HEK293T (cell line): ENCODE measurements around the gene ARHGEF18.

ENCODE experiments used
- ARNT ChIP-seq: fragments of 450-650 bp; IDR thresholded peaks from 2 replicates; pipeline ENCODE4 v1.6.1; 2017; ENCODE audit warnings: mild to moderate bottlenecking
- BHLHE40 ChIP-seq: fragments of 450-650 bp; IDR thresholded peaks from 2 replicates; pipeline ENCODE4 v1.6.1; 2016; ENCODE audit warnings: mild to moderate bottlenecking, moderate library complexity, borderline replicate concordance
- FOXK2 ChIP-seq: fragments of 450-650 bp; IDR thresholded peaks from 2 replicates; pipeline ENCODE4 v1.6.1; 2016; ENCODE audit warnings: mild to moderate bottlenecking
- FOXM1 ChIP-seq: fragments of 450-650 bp; IDR thresholded peaks from 2 replicates; pipeline ENCODE4 v1.6.1; 2017; ENCODE audit warnings: mild to moderate bottlenecking, borderline replicate concordance
- HDGF ChIP-seq: fragments of 450-650 bp; IDR thresholded peaks from 2 replicates; pipeline ENCODE4 v1.6.1; 2017; ENCODE audit warnings: antibody characterized with exemption, borderline replicate concordance
- L3MBTL2 ChIP-seq: fragments of 450-650 bp; conservative IDR thresholded peaks from 2 replicates; pipeline ENCODE4 v1.6.1; 2016; ENCODE audit warnings: mild to moderate bottlenecking
- PKNOX1 ChIP-seq: fragments of 450-650 bp; IDR thresholded peaks from 2 replicates; pipeline ENCODE4 v1.6.1; 2016
- ZNF384 ChIP-seq: fragments of 450-650 bp; IDR thresholded peaks from 2 replicates; pipeline ENCODE4 v1.6.1; 2016

DNA sequence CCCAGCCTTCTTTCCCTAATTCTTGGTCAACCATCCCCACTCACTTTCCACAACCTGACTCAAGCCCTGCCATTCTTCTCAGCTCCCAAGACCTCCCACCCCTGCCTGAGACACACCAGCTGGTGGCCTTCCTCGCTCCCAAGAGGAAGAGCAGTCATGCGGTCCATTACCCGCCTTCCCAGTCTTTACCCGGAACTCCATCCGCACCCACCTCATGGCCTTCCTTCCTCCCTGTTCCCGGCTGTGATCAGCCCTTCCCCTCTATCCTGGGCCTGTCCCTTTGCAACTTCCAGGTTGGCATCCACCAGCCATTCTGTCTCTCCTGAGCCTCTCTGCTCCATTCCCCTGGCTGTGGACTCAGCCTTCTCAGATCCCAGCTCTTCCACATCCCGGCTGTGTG is 35.9 kb upstream of the ARHGEF18 start:
- TF ChIP-seq FOXM1 (no peak), ARNT (no peak), BHLHE40 (no peak), ZNF384 (no peak), FOXK2 (no peak), L3MBTL2 (no peak), HDGF (no peak), PKNOX1 (no peak)
